ENCODE results near the gene PROZ. TPM values are rescaled to one million over a fixed set of nuclear protein-coding genes. Genes with fewer than 3 reads are reported as not detected.

The PROZ gene
- total RNA-seq, 1 donor from 2014 or later = not detected

DNA sequence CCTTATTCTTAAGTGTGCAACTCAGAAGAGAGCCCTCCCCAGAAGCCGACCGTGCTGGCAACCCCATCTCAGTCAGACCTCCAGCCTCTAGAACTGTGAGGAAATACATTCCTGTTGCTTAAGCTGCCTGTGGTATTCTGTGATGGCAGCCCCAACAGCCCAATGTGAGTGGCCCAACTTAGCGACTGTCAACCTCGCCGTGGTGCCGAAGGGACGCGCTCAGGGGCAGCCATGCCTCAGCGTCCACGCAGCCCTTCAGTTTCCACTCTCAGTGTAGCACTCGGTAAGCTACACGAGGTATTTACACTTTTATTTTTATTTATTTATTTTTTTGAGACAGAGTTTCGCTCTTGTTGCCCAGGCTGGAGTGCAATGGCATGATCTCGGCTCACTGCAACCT lies 18.4 kb downstream of the PROZ start:
- DNase-seq (ENCODE audit: low spot score) = no peak

GRCh38 chr13:113178070-113178895 lies 19.8 kb downstream of the PROZ start:
- no peak for DNase-seq (ENCODE audit: low spot score)

GRCh38 chr13:113178896-113179167 lies 20.4 kb downstream of the PROZ start:
- no peak for DNase-seq (ENCODE audit: low spot score)

DNA sequence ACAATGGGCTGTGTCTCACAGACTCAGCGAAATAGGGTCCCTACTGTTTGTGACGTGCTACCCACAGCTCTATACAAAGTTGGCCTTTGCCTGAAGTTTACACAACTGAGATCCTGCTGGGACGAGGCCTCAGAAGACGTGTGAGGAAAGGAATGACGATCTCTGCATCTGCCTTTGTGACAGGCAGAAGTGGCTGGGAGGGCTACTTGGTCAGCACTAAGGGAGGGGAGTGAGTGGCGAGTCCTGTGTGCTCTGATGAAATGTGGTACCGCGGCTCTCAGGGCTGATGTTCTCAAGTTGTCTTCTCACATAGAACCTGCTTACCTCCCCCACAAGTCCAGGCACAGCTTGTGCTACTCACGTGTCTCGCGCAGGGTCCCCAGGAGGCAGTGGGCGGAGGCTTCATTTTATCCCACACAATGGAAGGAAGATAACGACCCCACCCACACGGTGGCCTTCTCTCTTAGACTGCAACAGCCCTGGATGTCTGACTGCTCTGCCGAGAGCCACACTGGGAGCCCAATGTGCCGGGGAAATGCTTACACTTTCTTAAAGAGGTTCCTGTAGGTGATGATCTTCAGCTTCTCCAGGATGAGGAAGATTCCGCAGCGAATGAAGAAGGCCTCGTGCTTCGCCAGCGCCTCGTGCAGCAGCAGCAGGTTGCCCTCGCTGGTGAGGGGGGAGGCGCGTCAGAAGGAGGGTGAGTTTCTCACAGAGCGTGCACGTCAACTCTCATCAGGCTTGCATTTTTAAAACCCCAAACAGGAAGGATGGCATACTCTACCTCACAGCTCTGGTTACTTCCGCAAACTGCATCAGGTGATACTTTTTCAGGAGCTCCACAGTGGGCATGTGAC lies 21.2 kb downstream of the PROZ start:
- DNase-seq (ENCODE audit: low spot score) = no peak

GRCh38 chr13:113182046-113182445 lies 23.6 kb downstream of the PROZ start:
- DNase-seq (ENCODE audit: low spot score) = no peak

DNA sequence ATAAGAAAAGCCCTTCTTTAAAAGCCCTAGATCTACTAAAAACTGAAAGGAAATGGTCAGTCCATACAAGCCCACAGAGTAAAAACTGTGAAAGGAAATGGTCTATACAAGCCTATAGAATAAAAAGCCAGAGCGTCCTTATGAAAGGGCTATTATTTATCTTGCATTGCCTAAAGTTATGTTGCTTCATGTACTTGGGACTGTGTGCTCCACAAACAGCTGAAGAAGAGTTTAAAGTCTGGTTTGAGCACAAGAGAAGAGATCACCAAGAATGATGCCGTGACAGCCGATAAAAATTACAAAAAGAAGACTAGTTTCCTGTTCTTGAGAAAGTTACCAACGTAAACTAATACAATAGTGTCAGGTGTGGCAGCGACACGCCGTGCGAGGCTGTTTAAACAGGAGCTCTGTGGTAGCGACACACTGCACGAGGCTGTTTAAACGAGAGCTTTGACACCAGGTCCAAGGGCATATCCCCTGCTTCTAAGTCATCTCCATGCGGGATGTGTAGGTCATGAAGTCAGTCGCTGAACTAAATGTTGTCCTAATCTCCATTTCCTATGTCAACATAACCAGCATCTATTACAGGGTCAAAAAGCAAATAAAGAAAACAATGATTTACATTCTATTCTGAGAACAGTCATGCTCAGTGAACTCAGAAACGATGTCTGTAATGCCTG lies 25.1 kb downstream of the PROZ start:
- no peak for DNase-seq (ENCODE audit: low spot score)

DNA sequence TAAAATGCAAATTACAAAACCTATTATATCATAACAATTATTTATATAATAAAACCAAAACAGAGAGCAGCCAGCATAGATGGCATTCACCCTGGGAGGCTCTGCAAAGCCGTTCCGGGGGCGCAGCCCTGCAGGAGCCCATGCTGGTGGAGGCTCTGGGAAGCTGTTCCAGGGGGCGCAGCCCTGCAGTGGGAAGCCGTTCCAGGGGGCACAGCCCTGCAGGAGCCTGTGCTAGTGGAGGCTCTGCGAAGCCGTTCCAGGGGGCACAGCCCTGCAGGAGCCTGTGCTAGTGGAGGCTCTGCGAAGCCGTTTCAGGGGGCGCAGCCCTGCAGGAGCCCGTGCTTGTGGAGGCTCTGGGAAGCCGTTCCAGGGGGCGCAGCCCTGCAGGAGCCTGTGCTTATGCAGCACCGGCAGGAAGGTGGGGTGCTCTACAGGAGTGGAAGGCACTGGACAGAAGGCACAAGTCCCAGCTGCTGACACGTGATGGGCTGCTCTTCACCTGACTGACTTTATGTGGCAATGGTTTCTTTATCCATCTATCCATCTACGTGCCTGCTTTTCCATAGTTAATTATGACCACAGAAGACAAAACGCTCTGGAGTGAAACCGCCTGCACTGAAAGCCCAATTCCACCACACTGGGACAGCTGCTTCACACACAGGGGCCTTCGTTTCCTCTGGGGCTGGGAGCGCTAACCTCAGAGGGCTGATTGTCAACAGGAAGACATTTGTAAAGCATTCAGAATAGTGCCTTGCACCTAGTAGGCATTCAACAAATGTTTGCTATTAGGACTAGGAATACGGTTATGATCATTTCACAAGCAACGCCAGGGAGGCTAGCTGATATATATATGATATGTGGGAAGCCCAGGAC lies 26.4 kb downstream of the PROZ start:
- DNase-seq (ENCODE audit: low spot score) = no peak

GRCh38 chr13:113186061-113186900 lies 27.8 kb downstream of the PROZ start:
- DNase-seq (ENCODE audit: low spot score) = no peak

DNA sequence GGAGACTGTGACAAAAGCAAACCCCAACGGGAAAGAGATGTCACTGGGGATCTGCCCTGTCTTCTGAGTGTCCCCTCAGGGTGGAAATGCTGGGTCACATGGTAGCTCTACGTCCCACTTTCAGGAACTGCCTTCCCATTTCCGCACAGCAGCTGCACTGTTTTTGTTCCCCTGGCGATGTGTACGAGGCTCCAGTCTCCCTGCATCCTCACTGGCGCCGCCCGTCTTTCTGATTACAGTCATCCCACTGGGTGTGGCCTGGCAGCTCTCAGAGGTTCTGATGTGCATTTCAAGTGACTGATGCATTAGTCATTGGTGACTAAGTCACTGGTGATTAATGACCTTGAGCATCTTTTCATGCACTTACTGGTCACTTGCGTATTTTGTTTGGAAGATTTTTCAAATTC lies 28.8 kb downstream of the PROZ start:
- DNase-seq (ENCODE audit: low spot score) = peak; percentile 42

DNA sequence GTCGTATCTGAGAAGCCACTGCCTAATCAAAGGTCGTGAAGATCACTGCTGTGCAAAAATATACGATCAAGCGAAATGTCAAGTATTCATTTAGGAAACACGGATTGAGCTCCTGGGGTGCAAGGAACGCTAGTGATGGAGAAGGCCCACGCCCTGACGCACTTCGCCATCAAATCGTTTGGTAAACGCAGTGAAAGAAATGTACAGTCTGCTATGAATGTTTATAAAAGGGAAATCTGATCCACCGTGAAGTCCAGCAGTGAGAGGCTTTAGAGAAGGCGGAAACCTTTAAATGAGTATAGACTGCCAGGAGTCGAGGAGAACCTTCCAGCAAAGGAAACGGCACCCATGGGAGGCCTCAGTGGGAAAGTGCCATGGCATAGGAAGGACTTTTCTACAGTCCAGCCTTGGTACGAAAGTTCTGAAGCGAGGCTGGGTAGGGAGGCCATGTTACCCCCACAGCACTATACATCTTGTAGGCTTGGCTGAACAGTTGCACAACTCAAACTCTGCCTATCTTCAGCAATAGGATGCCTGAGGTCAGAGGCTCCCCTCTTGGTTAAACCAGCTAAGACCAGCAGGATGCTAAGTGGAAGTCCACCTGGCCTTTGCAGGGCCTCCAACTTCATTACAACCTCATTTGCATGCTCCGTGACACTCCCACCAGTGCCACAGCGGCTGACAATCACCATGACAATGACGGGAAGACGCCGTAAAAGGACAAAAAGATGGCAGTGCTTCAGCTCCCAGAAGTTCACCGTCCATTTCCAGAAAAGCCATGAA lies 29.6 kb downstream of the PROZ start:
- DNase-seq (ENCODE audit: low spot score) = no peak

- DNase-seq (ENCODE audit: low spot score) = no peak
Measured at GRCh38 chr13:113190181-113190580, 31.7 kb downstream of the PROZ start.

DNA sequence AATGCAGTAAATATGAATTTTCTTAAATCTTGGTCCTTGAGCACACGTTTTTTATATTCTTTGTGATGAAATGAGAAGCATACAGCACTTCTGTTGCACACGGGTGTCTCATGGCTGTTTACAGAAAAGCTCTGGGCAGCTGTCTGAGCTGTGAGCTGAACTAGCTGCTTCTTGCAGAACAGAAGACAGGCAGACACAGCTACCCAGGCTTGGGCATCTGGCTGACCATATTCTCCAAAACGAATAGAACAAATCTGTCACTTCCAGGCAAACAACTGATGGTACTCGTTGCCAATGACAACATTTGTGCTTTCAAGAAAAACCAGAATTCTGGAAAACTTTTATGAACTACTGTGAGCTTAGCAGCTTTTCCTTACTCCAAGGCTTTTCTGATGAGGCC lies 33.8 kb downstream of the PROZ start:
- DNase-seq (ENCODE audit: low spot score) = no peak

DNA sequence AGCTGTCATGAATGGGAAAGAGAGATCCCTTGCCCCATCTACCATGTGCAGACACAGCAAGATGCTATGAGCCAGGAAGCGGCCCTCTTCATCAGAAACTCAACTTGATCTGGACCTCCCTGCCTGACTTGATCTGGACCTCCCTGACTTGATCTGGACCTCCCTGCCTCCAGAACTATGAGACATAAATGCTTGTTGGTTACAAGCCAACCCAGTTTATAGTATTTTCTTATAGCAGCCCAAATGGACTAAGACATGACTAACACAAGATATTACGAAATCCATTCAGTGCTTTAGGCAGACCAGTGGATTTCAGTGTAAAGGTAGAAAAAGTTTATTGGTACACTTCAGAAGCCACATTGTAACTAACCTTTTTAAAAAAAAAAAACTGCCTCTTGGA lies 34.5 kb downstream of the PROZ start:
- DNase-seq (ENCODE audit: low spot score) = no peak

- DNase-seq (ENCODE audit: low spot score) = no peak
Measured at GRCh38 chr13:113195360-113195759, 36.9 kb downstream of the PROZ start.

DNA sequence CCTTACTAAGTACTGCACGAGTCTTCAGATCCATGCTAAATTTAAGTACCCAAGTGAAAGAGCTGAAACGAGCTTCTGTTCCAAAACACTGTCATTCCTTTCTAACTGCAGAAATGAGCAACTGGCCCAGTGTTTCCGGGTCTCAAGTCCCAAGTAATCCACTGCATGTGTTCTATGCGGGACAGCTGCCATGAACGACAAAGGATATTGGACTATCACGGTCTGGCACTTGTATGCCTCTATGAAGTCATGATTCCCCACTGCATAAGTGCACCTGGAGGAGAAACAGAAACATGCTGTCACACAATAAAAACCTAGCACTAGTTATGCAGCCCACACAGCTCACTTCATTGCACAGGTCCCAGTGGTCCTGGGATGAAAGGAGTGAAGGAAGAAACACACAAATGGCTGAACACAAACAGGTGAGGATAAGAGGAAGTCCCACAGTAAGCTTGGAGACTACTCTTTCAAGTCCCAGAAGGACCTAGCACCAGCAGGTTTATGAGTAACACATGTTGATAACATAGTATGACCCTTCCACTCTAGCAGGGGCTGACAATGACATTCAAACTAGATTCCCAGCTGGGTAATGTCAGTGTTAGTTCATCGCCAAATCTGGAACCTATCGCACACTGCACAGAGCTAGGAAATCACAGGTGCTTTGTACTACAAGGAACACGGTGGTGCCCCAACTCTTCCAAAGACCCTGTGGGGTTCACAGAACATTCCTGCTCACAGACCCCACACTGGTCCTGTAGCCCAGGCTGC lies 38.7 kb downstream of the PROZ start:
- no peak for DNase-seq (ENCODE audit: low spot score)

GRCh38 chr13:113201815-113202214 lies 43.4 kb downstream of the PROZ start:
- DNase-seq (ENCODE audit: low spot score) = no peak

DNA sequence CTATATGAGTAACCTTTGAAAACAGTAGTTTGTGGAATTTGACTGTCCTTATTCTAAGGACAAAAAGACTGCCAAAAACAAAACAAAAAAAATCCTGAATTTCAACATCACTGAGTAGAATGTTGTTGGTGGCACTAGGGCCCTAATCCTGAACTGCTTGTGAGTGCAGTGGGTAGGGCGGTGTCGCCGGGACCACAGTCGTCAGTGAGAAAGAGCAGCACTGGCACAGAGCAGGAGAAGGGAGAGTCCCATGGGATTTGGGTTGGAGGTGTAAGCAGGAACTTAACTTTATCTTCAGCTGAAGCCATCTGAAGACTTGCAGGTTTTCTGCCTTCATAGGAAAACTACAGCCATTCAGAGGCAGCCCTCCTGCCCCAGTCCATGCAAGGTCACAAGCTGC lies 44.5 kb downstream of the PROZ start:
- no peak for DNase-seq (ENCODE audit: low spot score)

DNA sequence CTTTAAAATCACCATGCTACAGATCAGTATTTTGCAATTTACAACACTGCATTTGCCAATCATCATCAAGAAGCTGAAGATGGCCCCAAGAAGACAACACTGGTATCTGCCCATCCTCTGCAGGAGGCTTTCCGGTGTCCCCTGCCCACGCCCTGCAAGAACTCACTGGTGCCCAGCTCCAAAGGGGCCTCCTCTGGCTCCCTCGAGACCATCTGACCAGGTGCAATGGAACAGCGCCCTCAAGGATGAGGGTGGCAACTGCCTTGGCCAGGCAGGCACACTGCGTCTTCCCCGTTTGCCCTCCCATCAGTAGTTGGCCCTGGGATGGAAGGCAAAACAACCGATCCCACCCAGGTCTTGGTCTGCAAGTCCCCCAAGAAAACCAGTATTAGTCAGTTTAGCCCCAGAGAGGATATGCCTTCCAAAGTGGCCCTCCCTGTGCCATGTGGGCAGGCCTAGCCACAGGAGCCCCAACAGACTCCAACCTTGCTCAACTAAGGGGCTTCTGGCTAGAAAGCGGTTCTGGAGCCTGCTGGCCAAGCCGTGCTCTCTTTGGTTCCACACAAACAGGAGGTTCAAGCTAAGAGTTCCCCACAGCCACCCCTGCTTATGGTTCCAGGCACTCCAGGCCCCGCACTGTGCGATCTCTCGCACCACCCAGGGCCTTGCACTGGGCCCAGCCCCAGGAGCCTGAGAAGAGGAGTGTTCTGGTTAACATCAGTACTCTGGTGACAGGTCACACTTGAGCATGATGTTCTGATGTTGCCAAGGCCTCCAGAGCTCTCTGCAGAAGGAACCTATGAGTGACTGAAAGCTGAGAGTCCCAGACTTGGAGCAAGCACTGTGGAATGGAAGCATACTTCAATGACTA lies 45.3 kb downstream of the PROZ start:
- DNase-seq (ENCODE audit: low spot score) = peak; percentile 52
